Neural crest cell (in vitro differentiated cells): Measurements from ENCODE around the gene HEBP2. TPM values are rescaled to one million over a fixed set of nuclear protein-coding genes. Genes with fewer than 3 reads are reported as not detected.

Source experiments
- DNase-seq: peaks from one replicate; pipeline ENCODE4 v3.0.0; 2021; ENCODE audit warnings: low read depth, mixed read lengths, low spot score
- H3K27ac Mint-ChIP-seq: one replicate; pipeline ENCODE4 v1.8.0; 2021; ENCODE audit warnings: mild to moderate bottlenecking, mixed read lengths; ENCODE audit not compliant: unreplicated experiment
- H3K27me3 Mint-ChIP-seq: 2 replicates; pipeline ENCODE4 v1.8.0; 2021; ENCODE audit warnings: low read depth, mild to moderate bottlenecking, mixed read lengths
- H3K36me3 Mint-ChIP-seq: 2 replicates; pipeline ENCODE4 v1.8.0; 2021; ENCODE audit warnings: low read depth, mild to moderate bottlenecking, mixed read lengths
- H3K4me1 Mint-ChIP-seq: 2 replicates; pipeline ENCODE4 v1.8.0; 2021; ENCODE audit warnings: mixed read lengths
- H3K4me3 Mint-ChIP-seq: one replicate; pipeline ENCODE4 v1.8.0; 2021; ENCODE audit warnings: mild to moderate bottlenecking, mixed read lengths
- H3K9me3 Mint-ChIP-seq: 2 replicates; pipeline ENCODE4 v1.8.0; 2021; ENCODE audit warnings: mixed read lengths
- total RNA-seq: library from RNA; stranded (reverse); gene quantifications from 2 replicates; pipeline ENCODE4 v1.2.1, GENCODE V29; 2021
- TF ChIP-seq, protein P1 (sequence below): fragments of 200-600 bp; sonication (generic); conservative IDR thresholded peaks from 2 replicates; pipeline ENCODE4 v1.5.0; 2021; ENCODE audit warnings: antibody characterized with exemption, mild to moderate bottlenecking

Gene HEBP2
- total RNA-seq, 1 donor from 2014 or later, result 26.5 TPM

DNA sequence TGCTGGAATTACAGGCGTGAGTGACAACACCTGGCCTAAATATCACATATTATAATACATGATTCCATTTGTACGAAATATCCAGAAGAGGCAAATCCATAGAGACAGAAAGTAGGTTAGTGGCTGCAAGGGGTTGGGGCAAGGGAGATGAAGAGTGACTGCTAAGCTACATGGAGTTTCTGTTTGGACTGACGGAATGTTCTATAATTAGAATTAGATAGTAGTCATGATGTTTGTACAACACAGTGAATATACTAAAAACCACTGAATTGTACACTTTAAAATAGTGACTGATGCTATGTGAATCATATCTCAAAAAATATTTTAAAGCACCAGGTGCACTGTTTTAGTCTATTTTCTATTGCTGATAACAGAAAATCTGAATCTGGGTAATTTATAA lies 3.7 kb upstream of the HEBP2 start:
- TF ChIP-seq, protein P1, sequence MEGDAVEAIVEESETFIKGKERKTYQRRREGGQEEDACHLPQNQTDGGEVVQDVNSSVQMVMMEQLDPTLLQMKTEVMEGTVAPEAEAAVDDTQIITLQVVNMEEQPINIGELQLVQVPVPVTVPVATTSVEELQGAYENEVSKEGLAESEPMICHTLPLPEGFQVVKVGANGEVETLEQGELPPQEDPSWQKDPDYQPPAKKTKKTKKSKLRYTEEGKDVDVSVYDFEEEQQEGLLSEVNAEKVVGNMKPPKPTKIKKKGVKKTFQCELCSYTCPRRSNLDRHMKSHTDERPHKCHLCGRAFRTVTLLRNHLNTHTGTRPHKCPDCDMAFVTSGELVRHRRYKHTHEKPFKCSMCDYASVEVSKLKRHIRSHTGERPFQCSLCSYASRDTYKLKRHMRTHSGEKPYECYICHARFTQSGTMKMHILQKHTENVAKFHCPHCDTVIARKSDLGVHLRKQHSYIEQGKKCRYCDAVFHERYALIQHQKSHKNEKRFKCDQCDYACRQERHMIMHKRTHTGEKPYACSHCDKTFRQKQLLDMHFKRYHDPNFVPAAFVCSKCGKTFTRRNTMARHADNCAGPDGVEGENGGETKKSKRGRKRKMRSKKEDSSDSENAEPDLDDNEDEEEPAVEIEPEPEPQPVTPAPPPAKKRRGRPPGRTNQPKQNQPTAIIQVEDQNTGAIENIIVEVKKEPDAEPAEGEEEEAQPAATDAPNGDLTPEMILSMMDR, result no peak
- Mint-ChIP-seq H3K36me3 (no peaks in the 10 kb centered on the region), H3K27ac (no peak overlapping the region), H3K9me3 (no peaks in the 10 kb centered on the region), H3K4me1 (peaks cover 5% of the 10 kb centered on the region), H3K4me3 (peak overlapping the region; percentile 16), H3K27me3 (no peaks in the 10 kb centered on the region)
- no peak for DNase-seq

DNA sequence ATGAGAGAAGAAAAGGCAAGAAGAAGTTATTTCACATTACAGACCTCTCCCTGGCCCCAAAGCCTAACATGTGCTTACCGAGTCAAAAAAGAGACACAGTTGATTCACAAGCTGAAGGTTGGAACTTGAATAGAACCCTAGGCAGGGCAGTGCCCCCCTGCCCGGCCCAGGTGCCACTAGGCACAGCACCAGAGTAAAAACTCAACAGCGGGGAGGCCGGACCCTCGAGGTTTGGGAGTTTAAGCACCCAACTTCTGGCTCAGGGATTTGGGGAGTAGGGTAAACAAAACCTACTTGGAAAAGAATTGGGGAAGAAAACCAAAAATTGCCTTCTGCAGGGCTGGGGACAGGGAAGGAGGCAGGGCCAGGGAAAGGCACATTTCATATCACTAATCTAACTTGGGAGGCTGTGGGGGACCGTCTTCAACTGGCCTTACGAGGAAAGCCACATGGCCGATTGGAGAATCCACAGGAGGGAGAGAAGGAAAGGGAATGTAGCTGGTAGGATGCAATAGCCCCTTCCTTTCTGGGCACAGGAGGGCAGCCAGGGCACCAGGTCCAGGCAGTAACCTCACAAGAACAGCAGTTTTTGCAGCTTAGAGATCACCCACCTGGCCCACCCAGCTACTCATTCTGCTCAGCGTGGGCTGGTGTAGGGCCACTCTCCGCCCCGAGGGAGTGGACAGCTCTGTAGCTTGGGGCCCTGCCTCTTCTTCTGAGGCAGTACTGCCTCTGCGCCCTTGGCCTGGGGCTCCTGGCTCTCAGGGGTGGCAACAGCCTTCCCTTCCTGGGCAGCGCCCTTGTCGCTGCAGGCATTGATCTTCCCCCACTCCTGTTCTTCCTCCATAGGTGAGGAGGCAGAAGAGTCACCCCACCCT lies 1.8 kb upstream of the HEBP2 start:
- no peak overlapping the region for H3K27ac Mint-ChIP-seq
- H3K4me3 Mint-ChIP-seq, result peak overlapping the region; percentile 85
- TF ChIP-seq, protein P1, result no peak
- DNase-seq, result no peak
- peaks cover 12% of the 10 kb centered on the region for H3K4me1 Mint-ChIP-seq
- no peaks in the 10 kb centered on the region for H3K27me3 Mint-ChIP-seq
- peaks cover 2% of the 10 kb centered on the region for H3K36me3 Mint-ChIP-seq
- H3K9me3 Mint-ChIP-seq, result no peaks in the 10 kb centered on the region

DNA sequence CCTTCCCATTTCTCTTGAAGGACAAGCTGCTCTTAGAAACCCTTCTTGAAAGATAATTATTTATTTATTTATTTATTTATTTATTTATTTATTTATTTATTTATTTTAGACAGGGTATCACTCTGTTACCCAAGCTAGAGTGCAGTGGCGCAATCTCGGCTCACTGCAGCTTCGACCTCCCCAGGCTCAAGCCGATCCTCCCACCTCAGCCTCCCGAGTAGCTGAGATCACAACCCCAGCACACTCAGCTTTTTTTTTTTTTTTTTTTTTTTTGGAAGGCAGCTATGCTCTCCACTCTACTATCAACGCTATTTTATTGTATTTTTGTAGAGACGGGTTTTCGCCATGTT lies 1.2 kb upstream of the HEBP2 start:
- H3K27ac Mint-ChIP-seq, result no peak overlapping the region
- H3K4me3 Mint-ChIP-seq, result peak overlapping the region; percentile 89
- H3K9me3 Mint-ChIP-seq, result no peaks in the 10 kb centered on the region
- TF ChIP-seq, protein P1, result no peak
- no peak for DNase-seq
- peaks cover 2% of the 10 kb centered on the region for H3K36me3 Mint-ChIP-seq
- H3K4me1 Mint-ChIP-seq, result peaks cover 12% of the 10 kb centered on the region
- H3K27me3 Mint-ChIP-seq, result no peaks in the 10 kb centered on the region

DNA sequence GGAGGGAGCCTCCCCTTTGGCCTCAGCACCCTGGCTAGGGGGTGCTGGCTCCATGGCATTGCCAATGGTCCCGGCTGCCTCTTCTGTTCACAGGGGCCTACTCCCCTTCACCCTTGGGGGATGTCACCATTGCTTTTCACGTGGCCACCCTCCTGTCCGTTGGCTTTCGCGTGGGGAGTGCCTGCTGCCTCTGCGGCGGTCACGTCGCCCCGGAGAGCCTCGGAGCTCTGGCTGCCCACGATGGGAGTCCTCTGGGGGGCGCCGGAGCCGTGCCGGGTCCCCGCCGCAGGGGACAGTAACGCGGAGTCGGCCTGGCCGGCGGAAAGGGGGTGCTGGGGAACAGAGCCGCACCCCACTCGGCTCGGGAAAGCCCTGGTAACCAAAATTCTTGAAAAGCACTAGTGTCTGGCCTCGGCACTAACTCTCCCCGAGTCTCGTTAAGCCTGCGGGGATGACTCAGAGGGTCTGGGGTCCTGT lies 661 bp upstream of the HEBP2 start:
- Mint-ChIP-seq H3K27me3 (no peaks in the 10 kb centered on the region), H3K4me3 (peak overlapping the region; percentile 89), H3K4me1 (peaks cover 12% of the 10 kb centered on the region), H3K36me3 (peaks cover 5% of the 10 kb centered on the region), H3K27ac (peak overlapping the region; percentile 35), H3K9me3 (no peaks in the 10 kb centered on the region)
- TF ChIP-seq, protein P1, result no peak
- DNase-seq, result peak; percentile 48

DNA sequence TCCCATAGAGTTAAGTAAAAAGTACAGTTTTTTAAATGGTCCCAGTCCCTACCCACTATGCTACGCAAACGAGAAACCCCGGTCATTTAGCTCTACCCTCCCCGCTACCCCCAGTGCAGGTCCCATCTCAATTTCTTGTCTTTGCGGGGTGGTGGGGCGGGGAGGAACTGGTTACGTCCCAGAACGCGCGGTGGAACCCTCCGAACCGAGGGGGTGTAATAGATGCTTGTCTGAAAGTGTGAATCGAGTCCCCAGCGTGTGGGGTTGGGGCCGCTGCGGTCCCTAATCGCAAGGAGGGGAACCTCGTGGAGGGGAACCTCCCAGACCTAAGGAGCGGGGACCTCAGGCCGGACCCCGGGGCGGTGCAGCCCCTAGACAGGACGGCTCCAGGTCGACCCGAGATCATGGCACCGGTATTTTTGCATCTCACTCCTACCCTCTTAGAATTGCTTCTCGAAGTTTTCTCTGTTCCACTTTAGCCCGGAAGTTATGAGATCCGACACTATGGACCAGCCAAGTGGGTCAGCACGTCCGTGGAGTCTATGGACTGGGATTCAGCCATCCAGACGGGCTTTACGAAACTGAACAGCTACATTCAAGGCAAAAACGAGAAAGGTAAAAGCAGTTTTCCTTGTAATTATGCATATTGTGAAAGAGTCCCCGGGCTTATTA lies 779 bp downstream of the HEBP2 start:
- Mint-ChIP-seq H3K9me3 (no peaks in the 10 kb centered on the region), H3K27me3 (no peaks in the 10 kb centered on the region), H3K36me3 (peaks cover 14% of the 10 kb centered on the region), H3K4me3 (peak overlapping the region; percentile 89), H3K27ac (no peak overlapping the region), H3K4me1 (peaks cover 12% of the 10 kb centered on the region)
- no peak for DNase-seq
- TF ChIP-seq, protein P1, result no peak
